Endothelial cell of hepatic sinusoid (primary cell): ENCODE results near the gene PLCD1.
"Not testable (repeated sequence)": the region's sequence is repeated elsewhere in the genome, so short reads cannot be mapped to it uniquely, and the experiment has no call there.

ENCODE experiments used
- in situ Hi-C: cut with HindIII; loops from 2 replicates; pipeline ENCODE4 v1.10.0; 2017; ENCODE audit warnings: low sequenced_read_pairs

PLCD1 gene

GRCh38 chr3:38038447-38038911 lies 9.0 kb upstream of the PLCD1 start:
- in situ Hi-C loops: no loop called here

GRCh38 chr3:38036906-38037305 lies 7.5 kb upstream of the PLCD1 start:
- in situ Hi-C loops: no loop called here

GRCh38 chr3:38036286-38036685 lies 6.8 kb upstream of the PLCD1 start:
- in situ Hi-C loops: no loop called here

- in situ Hi-C loops: not testable (repeated sequence)
These were observed 4.9 kb upstream of the PLCD1 start for GRCh38 chr3:38034335-38034734.

GRCh38 chr3:38033586-38033985 lies 4.1 kb upstream of the PLCD1 start:
- in situ Hi-C loops: not testable (repeated sequence)

GRCh38 chr3:38032328-38032865 lies 3.0 kb upstream of the PLCD1 start:
- in situ Hi-C loops: no loop called here

GRCh38 chr3:38031022-38031994 lies 1.9 kb upstream of the PLCD1 start:
- in situ Hi-C loops: no loop called here

- in situ Hi-C loops: no loop called here
These were observed 932 bp upstream of the PLCD1 start for GRCh38 chr3:38030126-38031021.

- in situ Hi-C loops: no loop called here
These were observed 651 bp downstream of the PLCD1 start for GRCh38 chr3:38028621-38029361.

GRCh38 chr3:38027466-38028465 lies 1.7 kb downstream of the PLCD1 start:
- in situ Hi-C loops: no loop called here

GRCh38 chr3:38026856-38027255 lies 2.6 kb downstream of the PLCD1 start:
- in situ Hi-C loops: no loop called here

GRCh38 chr3:38022896-38023709 lies 6.3 kb downstream of the PLCD1 start:
- in situ Hi-C loops: no loop called here

- in situ Hi-C loops: no loop called here
These were observed 7.1 kb downstream of the PLCD1 start for GRCh38 chr3:38022301-38022700.

GRCh38 chr3:38021196-38021595 lies 8.2 kb downstream of the PLCD1 start:
- in situ Hi-C loops: no loop called here

- in situ Hi-C loops: no loop called here
These were observed 9.1 kb downstream of the PLCD1 start for GRCh38 chr3:38020342-38020726.

GRCh38 chr3:38019658-38020341 lies 9.6 kb downstream of the PLCD1 start:
- in situ Hi-C loops: loop anchor here (5.0 kb wide), 1 partner anchor 52 kb away; no protein-coding TSS in a partner anchor
